Limb (tissue), 2 donors: Measurements from ENCODE around the gene FBXO22.
"Not testable (repeated sequence)": the region's sequence is repeated elsewhere in the genome, so short reads cannot be mapped to it uniquely, and the experiment has no call there.

Experiments used
- DNase-seq, 2 donors: peaks; one replicate each; pipeline ENCODE4 v3.0.0-alpha.2; 2016; ENCODE audit errors: extremely low spot score in 2 of 2

The FBXO22 gene

DNA sequence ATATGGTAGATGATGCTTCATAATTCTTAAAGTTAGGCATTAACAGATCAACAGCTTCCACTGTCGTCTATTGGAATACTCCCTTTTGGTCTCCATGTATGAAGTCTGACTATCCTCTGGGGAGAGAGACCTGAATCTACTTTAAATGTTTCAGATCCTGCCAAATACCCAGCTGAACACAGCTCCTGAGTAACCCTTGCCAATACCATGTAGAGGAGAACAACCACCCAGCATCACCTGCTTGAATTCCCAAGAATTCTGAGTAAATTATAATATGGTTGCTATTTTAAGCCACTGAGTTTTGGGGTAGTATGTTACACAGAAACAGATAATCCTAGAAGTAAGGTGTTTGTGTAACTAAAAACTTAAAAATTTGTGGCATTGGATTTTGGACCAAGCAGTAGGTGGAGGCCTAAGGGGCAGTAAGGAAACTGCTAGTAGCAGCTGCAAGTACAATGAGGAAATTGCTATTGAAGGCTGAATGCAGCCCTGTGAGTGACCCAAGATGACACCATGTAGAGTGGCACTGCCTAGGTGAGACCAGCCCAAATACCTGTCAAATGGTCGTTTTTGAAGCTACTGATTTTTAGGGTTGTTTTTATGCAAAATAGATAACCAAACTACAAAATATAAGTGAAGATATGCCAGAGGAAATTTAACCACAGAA, 77.6 kb downstream of the FBXO22 start:
- DNase-seq = no peak

DNA sequence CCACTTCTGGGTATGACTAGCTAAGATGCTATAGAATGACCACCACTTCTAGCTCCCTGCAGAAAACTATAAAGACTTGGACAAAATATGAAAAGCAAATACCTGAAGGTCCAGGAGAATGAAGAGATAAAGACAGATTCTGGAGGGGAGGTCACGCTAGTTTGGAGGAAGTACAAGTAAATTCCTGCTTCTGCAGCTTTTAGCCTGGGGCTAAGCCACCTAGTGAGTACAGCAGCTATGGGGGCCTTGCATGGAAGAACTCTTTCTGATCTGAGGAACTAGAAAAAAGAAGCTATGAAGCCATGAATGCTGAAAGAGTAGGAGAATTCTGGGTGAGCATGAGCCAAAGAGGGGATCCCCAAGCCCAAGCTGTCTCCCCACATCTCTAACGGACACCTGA, 78.8 kb downstream of the FBXO22 start:
- no peak for DNase-seq

DNA sequence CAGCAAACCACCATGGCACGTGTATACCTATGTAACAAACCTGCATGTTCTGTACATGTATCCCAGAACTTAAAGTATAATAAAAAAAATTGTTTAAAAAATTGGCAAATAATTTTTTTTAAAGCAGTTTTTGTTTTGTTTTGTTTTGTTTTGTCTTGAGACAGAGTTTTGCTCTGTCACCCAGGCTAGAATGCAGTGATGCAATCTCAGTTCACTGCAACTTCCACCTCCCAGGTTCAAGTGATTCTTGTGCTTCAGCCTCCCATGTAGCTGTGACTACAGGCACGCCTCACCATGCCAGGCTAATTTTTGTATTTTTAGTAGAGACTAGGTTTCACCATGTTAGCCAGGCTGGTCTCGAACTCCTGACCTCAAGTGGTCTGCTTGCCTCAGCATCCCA, 81.0 kb downstream of the FBXO22 start:
- DNase-seq = not testable (repeated sequence)

DNA sequence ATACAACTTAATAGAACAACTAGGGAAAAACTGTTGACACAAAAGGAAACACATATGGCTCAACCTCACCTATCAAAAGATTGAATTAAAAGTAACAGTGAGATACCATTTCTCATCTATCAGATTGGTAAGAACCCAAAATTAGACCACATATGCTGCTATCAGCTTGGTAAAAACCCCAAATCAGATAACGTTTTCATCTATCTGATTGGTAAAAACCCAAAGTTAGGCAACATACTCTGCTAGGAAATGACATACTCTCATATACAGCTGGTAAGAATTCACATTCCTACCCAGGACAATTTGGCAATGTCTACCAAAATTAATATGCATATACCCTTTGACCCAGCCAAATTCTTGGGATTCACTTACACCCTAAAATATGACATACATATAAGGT, 82.3 kb downstream of the FBXO22 start:
- DNase-seq = no peak

DNA sequence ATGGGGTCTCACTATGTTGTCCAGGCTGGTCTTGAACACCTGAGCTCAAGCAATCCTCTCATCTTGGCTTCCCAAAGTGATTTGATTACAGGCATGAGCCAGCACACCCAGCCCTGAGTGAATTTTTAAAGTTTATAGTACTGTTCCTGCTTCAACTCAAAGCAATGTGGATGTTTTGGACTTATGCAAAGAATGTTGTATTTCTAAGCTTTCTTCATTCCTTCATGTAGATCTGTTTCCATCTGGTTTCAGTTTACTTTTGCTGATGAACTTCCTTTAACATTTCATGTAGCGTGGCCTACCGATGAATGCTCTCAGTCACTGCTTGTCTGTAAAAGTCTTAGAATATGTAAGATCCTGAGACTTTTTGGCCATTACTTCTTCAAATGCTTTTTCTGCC, 85.4 kb downstream of the FBXO22 start:
- peak in 1 of 2 donors; percentile 7 for DNase-seq

DNA sequence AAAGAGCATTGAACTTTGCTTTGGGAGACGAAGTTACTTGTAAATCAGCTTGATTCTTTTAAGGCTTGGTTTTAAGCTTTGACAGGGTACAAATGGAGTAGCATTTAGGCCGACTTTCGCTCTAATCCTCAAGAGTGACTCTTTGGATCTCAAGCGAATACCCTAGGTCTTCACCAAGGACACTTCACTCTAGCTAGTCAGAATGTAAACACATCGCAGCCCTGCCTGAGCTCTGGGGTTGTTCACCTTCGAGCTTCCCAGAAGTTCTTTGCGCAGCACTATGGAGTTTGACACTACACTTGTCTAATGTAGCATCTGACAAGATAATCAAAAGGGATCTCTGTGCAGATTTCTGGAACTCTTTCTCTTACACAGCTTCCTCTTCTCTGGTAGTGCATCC, 86.2 kb downstream of the FBXO22 start:
- no peak for DNase-seq
